ENCODE data around the gene PHKB.
A peak's percentile ranks its signal among the peaks of the same experiment; 100 is the strongest.

The PHKB gene

GRCh38 chr16:47571049-47571448 is 109.9 kb downstream of the PHKB start:
- DNase-seq (ENCODE audit: low spot score): peak; percentile 12

GRCh38 chr16:47571711-47572110 is 110.6 kb downstream of the PHKB start:
- no peak for DNase-seq (ENCODE audit: low spot score)

GRCh38 chr16:47574091-47575054 is 113.2 kb downstream of the PHKB start:
- DNase-seq (ENCODE audit: low spot score): no peak

GRCh38 chr16:47577029-47577428 is 115.9 kb downstream of the PHKB start:
- DNase-seq (ENCODE audit: low spot score): no peak

- no peak for DNase-seq (ENCODE audit: low spot score)
Measured at GRCh38 chr16:47578033-47578432, 116.9 kb downstream of the PHKB start.

- DNase-seq (ENCODE audit: low spot score): peak; percentile 25
Measured at GRCh38 chr16:47578573-47578972, 117.4 kb downstream of the PHKB start.

GRCh38 chr16:47581114-47581513 is 120.0 kb downstream of the PHKB start:
- no peak for DNase-seq (ENCODE audit: low spot score)

- no peak for DNase-seq (ENCODE audit: low spot score)
Measured at GRCh38 chr16:47584464-47585225, 123.5 kb downstream of the PHKB start.

GRCh38 chr16:47586121-47586520 is 125.0 kb downstream of the PHKB start:
- DNase-seq (ENCODE audit: low spot score): no peak

- no peak for DNase-seq (ENCODE audit: low spot score)
Measured at GRCh38 chr16:47590472-47590871, 129.3 kb downstream of the PHKB start.

- DNase-seq (ENCODE audit: low spot score): no peak
Measured at GRCh38 chr16:47592232-47592631, 131.1 kb downstream of the PHKB start.

- no peak for DNase-seq (ENCODE audit: low spot score)
Measured at GRCh38 chr16:47599512-47599911, 138.4 kb downstream of the PHKB start.

- no peak for DNase-seq (ENCODE audit: low spot score)
Measured at GRCh38 chr16:47600376-47600775, 139.2 kb downstream of the PHKB start.

- DNase-seq (ENCODE audit: low spot score): no peak
Measured at GRCh38 chr16:47604306-47604705, 143.2 kb downstream of the PHKB start.

GRCh38 chr16:47611042-47611441 is 149.9 kb downstream of the PHKB start:
- DNase-seq (ENCODE audit: low spot score): no peak

GRCh38 chr16:47611848-47612493 is 150.8 kb downstream of the PHKB start:
- DNase-seq (ENCODE audit: low spot score): no peak

- DNase-seq (ENCODE audit: low spot score): no peak
Measured at GRCh38 chr16:47612711-47613110, 151.6 kb downstream of the PHKB start.

GRCh38 chr16:47613251-47613650 is 152.1 kb downstream of the PHKB start:
- no peak for DNase-seq (ENCODE audit: low spot score)

GRCh38 chr16:47617732-47618131 is 156.6 kb downstream of the PHKB start:
- no peak for DNase-seq (ENCODE audit: low spot score)

- no peak for DNase-seq (ENCODE audit: low spot score)
Measured at GRCh38 chr16:47622451-47623176, 161.5 kb downstream of the PHKB start.

GRCh38 chr16:47624563-47624962 is 163.4 kb downstream of the PHKB start:
- DNase-seq (ENCODE audit: low spot score): no peak

- DNase-seq (ENCODE audit: low spot score): peak; percentile 75
Measured at GRCh38 chr16:47625115-47625567, 164.0 kb downstream of the PHKB start.

Data from hematopoietic multipotent progenitor cell treated with erythropoietin and hydrocortisone succinate and interleukin-3 and kit ligand, for 17 days (in vitro differentiated cells).